WTC11 (cell line): ENCODE results near the gene TAS1R2. TPM values are rescaled to one million over a fixed set of nuclear protein-coding genes. Genes with fewer than 3 reads are reported as not detected.

Experiments
- ATAC-seq: fragments of 200-7000 bp; cut with Tn5 transposase; 2 replicates; pipeline ENCODE4 v1.10.0; 2021; ENCODE audit warnings: mild to moderate bottlenecking, moderate library complexity
- CTCF ChIA-PET: fragments of 300-600 bp; sonication (Branson Sonifier 250); formaldehyde crosslinking; loops from one replicate; lab custom pipeline; 2021; ENCODE audit warnings: antibody characterized with exemption; lab: Charles Lee
- POLR2A ChIA-PET: fragments of 350-600 bp; sonication (Branson Sonifier 250); formaldehyde crosslinking; loops from one replicate; lab custom pipeline; 2021; ENCODE audit warnings: antibody characterized with exemption; lab: Charles Lee
- DNase-seq: peaks from one replicate; pipeline ENCODE4 v3.0.0; 2021; ENCODE audit warnings: low spot score
- H3K27ac Mint-ChIP-seq: 2 replicates; pipeline ENCODE4 v1.8.0; 2021; ENCODE audit warnings: mixed read lengths
- H3K27me3 Mint-ChIP-seq: 2 replicates; pipeline ENCODE4 v1.8.0; 2021; ENCODE audit warnings: low read depth, mild to moderate bottlenecking, moderate library complexity, mixed read lengths
- H3K36me3 Mint-ChIP-seq: 2 replicates; pipeline ENCODE4 v1.8.0; 2021; ENCODE audit warnings: mixed read lengths
- H3K4me1 Mint-ChIP-seq: 2 replicates; pipeline ENCODE4 v1.8.0; 2022; ENCODE audit warnings: mixed read lengths
- H3K4me3 Mint-ChIP-seq: 2 replicates; pipeline ENCODE4 v1.8.0; 2021; ENCODE audit warnings: mild to moderate bottlenecking, moderate library complexity, mixed read lengths
- H3K9me3 Mint-ChIP-seq: 2 replicates; pipeline ENCODE4 v1.8.0; 2021; ENCODE audit warnings: mixed read lengths
- FOXK1 ChIP-seq: sonication (generic); formaldehyde crosslinking; IDR thresholded peaks from 2 replicates; pipeline ENCODE4 v1.8.0; 2022; ENCODE audit warnings: mild to moderate bottlenecking, moderate library complexity, missing genetic modification reagents
- GABPB1 ChIP-seq: sonication (generic); formaldehyde crosslinking; IDR thresholded peaks from 2 replicates; pipeline ENCODE4 v1.8.1; 2023; ENCODE audit warnings: mild to moderate bottlenecking, missing genetic modification reagents
- NFYB ChIP-seq: sonication (generic); formaldehyde crosslinking; conservative IDR thresholded peaks from 2 replicates; pipeline ENCODE4 v1.8.0; 2022; ENCODE audit warnings: low read depth, missing genetic modification reagents
- OVOL2 ChIP-seq: fragments of 250-450 bp; sonication (Bioruptor Pico); IDR thresholded peaks from 2 replicates; pipeline ENCODE4 v1.9.0; 2021; ENCODE audit warnings: mild to moderate bottlenecking, borderline replicate concordance
- ZBTB21 ChIP-seq: sonication (generic); formaldehyde crosslinking; IDR thresholded peaks from 2 replicates; pipeline ENCODE4 v1.8.1; 2023; ENCODE audit warnings: mild to moderate bottlenecking, missing genetic modification reagents, borderline replicate concordance
- total RNA-seq: library from RNA; stranded (reverse); gene quantifications from 3 replicates; pipeline ENCODE4 v1.2.3, GENCODE V29; 2021
- TF ChIP-seq, protein P1 (sequence below): sonication (generic); formaldehyde crosslinking; IDR thresholded peaks from 2 replicates; pipeline ENCODE4 v1.8.0; 2023; ENCODE audit warnings: missing genetic modification reagents, mild to moderate bottlenecking, borderline replicate concordance
- TF ChIP-seq, protein P2 (sequence below): fragments of 250-450 bp; sonication (Bioruptor Pico); IDR thresholded peaks from 2 replicates; pipeline ENCODE4 v1.9.0; 2021; ENCODE audit warnings: mild to moderate bottlenecking
- TF ChIP-seq, protein P3 (sequence below): sonication (generic); formaldehyde crosslinking; IDR thresholded peaks from 2 replicates; pipeline ENCODE4 v1.8.0; 2022; ENCODE audit warnings: mild to moderate bottlenecking, missing genetic modification reagents
- TF ChIP-seq, protein P4 (sequence below): fragments of 250-450 bp; sonication (Bioruptor Pico); IDR thresholded peaks from 2 replicates; pipeline ENCODE4 v1.9.0; 2021; ENCODE audit warnings: mild to moderate bottlenecking, borderline replicate concordance

Gene TAS1R2
- total RNA-seq, 1 experiment from 2014 or later: not detected

DNA sequence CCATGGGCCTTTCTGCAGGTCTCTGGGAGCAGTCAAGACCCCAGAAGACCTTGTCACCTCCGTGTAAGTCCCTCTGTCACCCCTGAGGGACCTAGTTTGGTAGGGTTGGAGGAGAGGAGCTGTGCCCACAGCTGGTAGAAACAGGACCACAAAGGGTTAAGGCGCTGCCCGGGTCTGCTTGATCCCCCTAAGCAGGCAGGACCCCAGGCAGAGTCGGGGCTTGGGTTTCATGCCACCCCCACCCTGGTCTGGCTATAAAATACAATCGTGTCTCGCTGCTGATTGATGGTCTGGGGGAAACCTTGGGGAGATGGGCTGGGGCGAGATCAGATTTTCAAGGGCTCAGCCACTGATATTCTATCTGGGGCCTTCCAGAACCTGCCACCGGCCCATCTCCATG, 50.9 kb downstream of the TAS1R2 start:
- DNase-seq (no peak), ATAC-seq (no peak)
- Mint-ChIP-seq H3K4me1 (peaks cover 4% of the 10 kb centered on the region; the same call in 1 of the 2 replicates), H3K27ac (no peak overlapping the region), H3K36me3 (no peaks in the 10 kb centered on the region), H3K27me3 (no peaks in the 10 kb centered on the region; the same call in 1 of the 2 replicates)
- TF ChIP-seq, protein P1, sequence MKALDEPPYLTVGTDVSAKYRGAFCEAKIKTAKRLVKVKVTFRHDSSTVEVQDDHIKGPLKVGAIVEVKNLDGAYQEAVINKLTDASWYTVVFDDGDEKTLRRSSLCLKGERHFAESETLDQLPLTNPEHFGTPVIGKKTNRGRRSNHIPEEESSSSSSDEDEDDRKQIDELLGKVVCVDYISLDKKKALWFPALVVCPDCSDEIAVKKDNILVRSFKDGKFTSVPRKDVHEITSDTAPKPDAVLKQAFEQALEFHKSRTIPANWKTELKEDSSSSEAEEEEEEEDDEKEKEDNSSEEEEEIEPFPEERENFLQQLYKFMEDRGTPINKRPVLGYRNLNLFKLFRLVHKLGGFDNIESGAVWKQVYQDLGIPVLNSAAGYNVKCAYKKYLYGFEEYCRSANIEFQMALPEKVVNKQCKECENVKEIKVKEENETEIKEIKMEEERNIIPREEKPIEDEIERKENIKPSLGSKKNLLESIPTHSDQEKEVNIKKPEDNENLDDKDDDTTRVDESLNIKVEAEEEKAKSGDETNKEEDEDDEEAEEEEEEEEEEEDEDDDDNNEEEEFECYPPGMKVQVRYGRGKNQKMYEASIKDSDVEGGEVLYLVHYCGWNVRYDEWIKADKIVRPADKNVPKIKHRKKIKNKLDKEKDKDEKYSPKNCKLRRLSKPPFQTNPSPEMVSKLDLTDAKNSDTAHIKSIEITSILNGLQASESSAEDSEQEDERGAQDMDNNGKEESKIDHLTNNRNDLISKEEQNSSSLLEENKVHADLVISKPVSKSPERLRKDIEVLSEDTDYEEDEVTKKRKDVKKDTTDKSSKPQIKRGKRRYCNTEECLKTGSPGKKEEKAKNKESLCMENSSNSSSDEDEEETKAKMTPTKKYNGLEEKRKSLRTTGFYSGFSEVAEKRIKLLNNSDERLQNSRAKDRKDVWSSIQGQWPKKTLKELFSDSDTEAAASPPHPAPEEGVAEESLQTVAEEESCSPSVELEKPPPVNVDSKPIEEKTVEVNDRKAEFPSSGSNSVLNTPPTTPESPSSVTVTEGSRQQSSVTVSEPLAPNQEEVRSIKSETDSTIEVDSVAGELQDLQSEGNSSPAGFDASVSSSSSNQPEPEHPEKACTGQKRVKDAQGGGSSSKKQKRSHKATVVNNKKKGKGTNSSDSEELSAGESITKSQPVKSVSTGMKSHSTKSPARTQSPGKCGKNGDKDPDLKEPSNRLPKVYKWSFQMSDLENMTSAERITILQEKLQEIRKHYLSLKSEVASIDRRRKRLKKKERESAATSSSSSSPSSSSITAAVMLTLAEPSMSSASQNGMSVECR (CRISPR knock-in tag): no peak
- TF ChIP-seq GABPB1: no peak
- no peak for TF ChIP-seq OVOL2 (CRISPR knock-in tag)
- no peak for TF ChIP-seq ZBTB21 (CRISPR knock-in tag)
- TF ChIP-seq, protein P2, sequence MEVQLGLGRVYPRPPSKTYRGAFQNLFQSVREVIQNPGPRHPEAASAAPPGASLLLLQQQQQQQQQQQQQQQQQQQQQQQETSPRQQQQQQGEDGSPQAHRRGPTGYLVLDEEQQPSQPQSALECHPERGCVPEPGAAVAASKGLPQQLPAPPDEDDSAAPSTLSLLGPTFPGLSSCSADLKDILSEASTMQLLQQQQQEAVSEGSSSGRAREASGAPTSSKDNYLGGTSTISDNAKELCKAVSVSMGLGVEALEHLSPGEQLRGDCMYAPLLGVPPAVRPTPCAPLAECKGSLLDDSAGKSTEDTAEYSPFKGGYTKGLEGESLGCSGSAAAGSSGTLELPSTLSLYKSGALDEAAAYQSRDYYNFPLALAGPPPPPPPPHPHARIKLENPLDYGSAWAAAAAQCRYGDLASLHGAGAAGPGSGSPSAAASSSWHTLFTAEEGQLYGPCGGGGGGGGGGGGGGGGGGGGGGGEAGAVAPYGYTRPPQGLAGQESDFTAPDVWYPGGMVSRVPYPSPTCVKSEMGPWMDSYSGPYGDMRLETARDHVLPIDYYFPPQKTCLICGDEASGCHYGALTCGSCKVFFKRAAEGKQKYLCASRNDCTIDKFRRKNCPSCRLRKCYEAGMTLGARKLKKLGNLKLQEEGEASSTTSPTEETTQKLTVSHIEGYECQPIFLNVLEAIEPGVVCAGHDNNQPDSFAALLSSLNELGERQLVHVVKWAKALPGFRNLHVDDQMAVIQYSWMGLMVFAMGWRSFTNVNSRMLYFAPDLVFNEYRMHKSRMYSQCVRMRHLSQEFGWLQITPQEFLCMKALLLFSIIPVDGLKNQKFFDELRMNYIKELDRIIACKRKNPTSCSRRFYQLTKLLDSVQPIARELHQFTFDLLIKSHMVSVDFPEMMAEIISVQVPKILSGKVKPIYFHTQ: no peak
- TF ChIP-seq FOXK1 (CRISPR knock-in tag): no peak
- TF ChIP-seq, all 79 proteins: peak for 0
- CTCF ChIA-PET: interaction anchor here (0.9 kb wide), 1 partner anchor 12 kb away, joined by 5 read pairs; no protein-coding TSS in a partner anchor
- Mint-ChIP-seq H3K4me3 (no peak overlapping the region), H3K9me3 (no peaks in the 10 kb centered on the region)
- POLR2A ChIA-PET: no interaction called here

DNA sequence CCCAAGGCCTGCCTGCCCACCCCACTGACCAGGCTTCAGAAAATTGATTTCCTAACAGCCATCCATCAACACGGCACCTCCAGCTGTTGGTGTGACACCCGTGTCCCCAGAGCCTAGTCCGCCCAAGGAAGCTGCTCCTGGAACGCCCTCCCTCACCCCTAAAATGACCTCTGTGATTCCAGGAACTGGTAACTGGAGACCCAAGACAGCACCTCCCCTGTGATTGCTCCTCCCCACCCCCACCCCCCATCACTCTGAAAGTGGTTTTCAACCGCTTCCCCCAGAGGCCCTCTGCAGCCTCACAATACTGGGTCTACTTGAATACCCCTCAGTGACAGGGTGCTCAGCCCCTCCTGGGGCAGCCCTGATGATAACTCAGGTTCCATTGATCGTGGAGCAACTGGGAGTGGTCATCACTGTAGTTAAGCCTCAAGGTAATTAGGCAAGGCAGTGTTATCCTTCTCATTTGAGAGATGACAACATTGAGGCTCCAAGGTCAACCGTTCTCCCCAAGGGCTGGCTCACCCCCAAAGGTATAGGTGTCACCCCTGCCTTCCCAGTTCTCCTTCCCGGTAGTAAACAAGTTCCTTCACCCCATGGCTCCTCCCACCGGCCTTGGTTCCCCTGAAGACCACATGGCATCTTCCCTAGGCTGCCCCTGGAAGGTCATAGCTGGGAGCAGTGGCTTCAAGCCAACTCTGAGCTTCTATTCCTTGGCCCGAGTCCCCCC, 52.0 kb downstream of the TAS1R2 start:
- Mint-ChIP-seq H3K36me3 (no peaks in the 10 kb centered on the region), H3K27ac (no peak overlapping the region), H3K9me3 (no peaks in the 10 kb centered on the region), H3K4me3 (no peak overlapping the region), H3K27me3 (no peaks in the 10 kb centered on the region; the same call in 1 of the 2 replicates), H3K4me1 (peaks cover 4% of the 10 kb centered on the region; the same call in 1 of the 2 replicates)
- ChIA-PET POLR2A (no interaction called here), CTCF (interaction anchor here (0.9 to 2.8 kb wide), 6 partner anchors 12 to 210 kb away, joined by 3 to 19 read pairs (median 4); no protein-coding TSS in a partner anchor)
- TF ChIP-seq, protein P3, sequence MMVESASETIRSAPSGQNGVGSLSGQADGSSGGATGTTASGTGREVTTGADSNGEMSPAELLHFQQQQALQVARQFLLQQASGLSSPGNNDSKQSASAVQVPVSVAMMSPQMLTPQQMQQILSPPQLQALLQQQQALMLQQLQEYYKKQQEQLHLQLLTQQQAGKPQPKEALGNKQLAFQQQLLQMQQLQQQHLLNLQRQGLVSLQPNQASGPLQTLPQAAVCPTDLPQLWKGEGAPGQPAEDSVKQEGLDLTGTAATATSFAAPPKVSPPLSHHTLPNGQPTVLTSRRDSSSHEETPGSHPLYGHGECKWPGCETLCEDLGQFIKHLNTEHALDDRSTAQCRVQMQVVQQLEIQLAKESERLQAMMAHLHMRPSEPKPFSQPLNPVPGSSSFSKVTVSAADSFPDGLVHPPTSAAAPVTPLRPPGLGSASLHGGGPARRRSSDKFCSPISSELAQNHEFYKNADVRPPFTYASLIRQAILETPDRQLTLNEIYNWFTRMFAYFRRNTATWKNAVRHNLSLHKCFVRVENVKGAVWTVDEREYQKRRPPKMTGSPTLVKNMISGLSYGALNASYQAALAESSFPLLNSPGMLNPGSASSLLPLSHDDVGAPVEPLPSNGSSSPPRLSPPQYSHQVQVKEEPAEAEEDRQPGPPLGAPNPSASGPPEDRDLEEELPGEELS (CRISPR knock-in tag): no peak
- TF ChIP-seq, protein P4, sequence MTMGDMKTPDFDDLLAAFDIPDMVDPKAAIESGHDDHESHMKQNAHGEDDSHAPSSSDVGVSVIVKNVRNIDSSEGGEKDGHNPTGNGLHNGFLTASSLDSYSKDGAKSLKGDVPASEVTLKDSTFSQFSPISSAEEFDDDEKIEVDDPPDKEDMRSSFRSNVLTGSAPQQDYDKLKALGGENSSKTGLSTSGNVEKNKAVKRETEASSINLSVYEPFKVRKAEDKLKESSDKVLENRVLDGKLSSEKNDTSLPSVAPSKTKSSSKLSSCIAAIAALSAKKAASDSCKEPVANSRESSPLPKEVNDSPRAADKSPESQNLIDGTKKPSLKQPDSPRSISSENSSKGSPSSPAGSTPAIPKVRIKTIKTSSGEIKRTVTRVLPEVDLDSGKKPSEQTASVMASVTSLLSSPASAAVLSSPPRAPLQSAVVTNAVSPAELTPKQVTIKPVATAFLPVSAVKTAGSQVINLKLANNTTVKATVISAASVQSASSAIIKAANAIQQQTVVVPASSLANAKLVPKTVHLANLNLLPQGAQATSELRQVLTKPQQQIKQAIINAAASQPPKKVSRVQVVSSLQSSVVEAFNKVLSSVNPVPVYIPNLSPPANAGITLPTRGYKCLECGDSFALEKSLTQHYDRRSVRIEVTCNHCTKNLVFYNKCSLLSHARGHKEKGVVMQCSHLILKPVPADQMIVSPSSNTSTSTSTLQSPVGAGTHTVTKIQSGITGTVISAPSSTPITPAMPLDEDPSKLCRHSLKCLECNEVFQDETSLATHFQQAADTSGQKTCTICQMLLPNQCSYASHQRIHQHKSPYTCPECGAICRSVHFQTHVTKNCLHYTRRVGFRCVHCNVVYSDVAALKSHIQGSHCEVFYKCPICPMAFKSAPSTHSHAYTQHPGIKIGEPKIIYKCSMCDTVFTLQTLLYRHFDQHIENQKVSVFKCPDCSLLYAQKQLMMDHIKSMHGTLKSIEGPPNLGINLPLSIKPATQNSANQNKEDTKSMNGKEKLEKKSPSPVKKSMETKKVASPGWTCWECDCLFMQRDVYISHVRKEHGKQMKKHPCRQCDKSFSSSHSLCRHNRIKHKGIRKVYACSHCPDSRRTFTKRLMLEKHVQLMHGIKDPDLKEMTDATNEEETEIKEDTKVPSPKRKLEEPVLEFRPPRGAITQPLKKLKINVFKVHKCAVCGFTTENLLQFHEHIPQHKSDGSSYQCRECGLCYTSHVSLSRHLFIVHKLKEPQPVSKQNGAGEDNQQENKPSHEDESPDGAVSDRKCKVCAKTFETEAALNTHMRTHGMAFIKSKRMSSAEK (CRISPR knock-in tag): no peak
- no peak for TF ChIP-seq NFYB (CRISPR knock-in tag)
- no peak for DNase-seq
- no peak for ATAC-seq
